Activated CD8-positive, alpha-beta T cell treated with anti-CD3 and anti-CD28 coated beads for 36 hours (primary cell): Measurements from ENCODE around the gene IGLON5. TPM values are rescaled to one million over a fixed set of nuclear protein-coding genes. Genes with fewer than 3 reads are reported as not detected.

Experiments
- ATAC-seq: fragments of 200-7000 bp; cut with Tn5 transposase; one replicate; pipeline ENCODE4 v1.10.0; 2021; ENCODE audit warnings: mild to moderate bottlenecking, moderate library complexity
- CTCF ChIA-PET: fragments of 350-600 bp; sonication (Branson Sonifier 250); formaldehyde crosslinking; loops from one replicate; lab custom pipeline; 2021; ENCODE audit warnings: antibody characterized with exemption; lab: Charles Lee
- POLR2A ChIA-PET: fragments of 350-600 bp; sonication (Branson Sonifier 250); formaldehyde crosslinking; loops from one replicate; lab custom pipeline; 2021; ENCODE audit warnings: antibody characterized with exemption; lab: Charles Lee
- DNase-seq: peaks from one replicate; pipeline ENCODE4 v3.0.0-alpha.2; 2020
- H3K27ac Mint-ChIP-seq: one replicate; pipeline ENCODE4 v1.8.0; 2021; ENCODE audit warnings: mild to moderate bottlenecking, mixed read lengths
- H3K27me3 Mint-ChIP-seq: one replicate; pipeline ENCODE4 v1.8.0; 2021; ENCODE audit warnings: mixed read lengths
- H3K36me3 Mint-ChIP-seq: one replicate; pipeline ENCODE4 v1.8.0; 2021; ENCODE audit warnings: low read depth, mixed read lengths
- H3K4me1 Mint-ChIP-seq: one replicate; pipeline ENCODE4 v1.8.0; 2021; ENCODE audit warnings: low read depth, mixed read lengths
- H3K4me3 Mint-ChIP-seq: one replicate; pipeline ENCODE4 v1.8.0; 2021; ENCODE audit warnings: mild to moderate bottlenecking, moderate library complexity, mixed read lengths
- H3K9me3 Mint-ChIP-seq: one replicate; pipeline ENCODE4 v1.8.0; 2021; ENCODE audit warnings: mixed read lengths
- intact Hi-C: fragments of 100-400 bp; cut with micrococcal nuclease; formaldehyde crosslinking; loops from one replicate; pipeline ENCODE4 v1.10.0; 2022
- total RNA-seq, 2 experiments: library from RNA; stranded (reverse); gene quantifications; one replicate each; pipeline ENCODE4 v1.2.3, GENCODE V29; 2021
- TF ChIP-seq, protein P1 (sequence below): fragments of 200-600 bp; IDR thresholded peaks from one replicate; pipeline ENCODE4 v1.8.0; 2022; ENCODE audit warnings: antibody characterized with exemption, mild to moderate bottlenecking

IGLON5 gene
- total RNA-seq, 2 experiments from 2014 or later, result 0.16 to 0.23 TPM

DNA sequence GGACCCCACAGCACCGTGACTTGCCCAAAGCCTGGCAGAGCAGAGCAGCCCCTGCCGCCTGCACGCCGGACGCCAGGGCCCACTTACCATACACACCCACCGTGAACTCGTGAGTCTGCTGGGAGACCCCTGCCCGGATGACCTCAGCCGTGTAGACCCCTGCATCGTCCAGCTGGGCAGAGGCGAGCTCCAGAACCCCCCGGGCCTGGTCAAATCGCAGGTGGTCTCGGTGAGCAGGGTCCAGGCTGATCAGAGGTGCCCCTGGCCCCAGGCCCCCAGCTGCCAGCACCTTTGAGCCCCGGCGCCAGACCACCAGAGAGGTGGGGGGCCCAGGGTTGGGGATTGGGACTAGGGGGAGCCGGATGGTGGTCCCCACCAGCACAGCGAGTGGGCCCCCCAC, 29.6 kb downstream of the IGLON5 start:
- TF ChIP-seq, protein P1, sequence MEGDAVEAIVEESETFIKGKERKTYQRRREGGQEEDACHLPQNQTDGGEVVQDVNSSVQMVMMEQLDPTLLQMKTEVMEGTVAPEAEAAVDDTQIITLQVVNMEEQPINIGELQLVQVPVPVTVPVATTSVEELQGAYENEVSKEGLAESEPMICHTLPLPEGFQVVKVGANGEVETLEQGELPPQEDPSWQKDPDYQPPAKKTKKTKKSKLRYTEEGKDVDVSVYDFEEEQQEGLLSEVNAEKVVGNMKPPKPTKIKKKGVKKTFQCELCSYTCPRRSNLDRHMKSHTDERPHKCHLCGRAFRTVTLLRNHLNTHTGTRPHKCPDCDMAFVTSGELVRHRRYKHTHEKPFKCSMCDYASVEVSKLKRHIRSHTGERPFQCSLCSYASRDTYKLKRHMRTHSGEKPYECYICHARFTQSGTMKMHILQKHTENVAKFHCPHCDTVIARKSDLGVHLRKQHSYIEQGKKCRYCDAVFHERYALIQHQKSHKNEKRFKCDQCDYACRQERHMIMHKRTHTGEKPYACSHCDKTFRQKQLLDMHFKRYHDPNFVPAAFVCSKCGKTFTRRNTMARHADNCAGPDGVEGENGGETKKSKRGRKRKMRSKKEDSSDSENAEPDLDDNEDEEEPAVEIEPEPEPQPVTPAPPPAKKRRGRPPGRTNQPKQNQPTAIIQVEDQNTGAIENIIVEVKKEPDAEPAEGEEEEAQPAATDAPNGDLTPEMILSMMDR, result no peak
- no peak for DNase-seq
- Mint-ChIP-seq H3K36me3 (peaks cover 3% of the 10 kb centered on the region), H3K4me1 (peaks cover 13% of the 10 kb centered on the region), H3K27ac (no peak overlapping the region), H3K4me3 (peak overlapping the region; percentile 41), H3K9me3 (no peaks in the 10 kb centered on the region), H3K27me3 (peaks cover 1% of the 10 kb centered on the region)
- ChIA-PET POLR2A (interaction anchor here (0.8 to 1.6 kb wide), 6 partner anchors 8 to 99 kb away, joined by 3 to 8 read pairs (median 4); partner anchors contain the start of gene ETFB), CTCF (interaction anchor here (0.8 to 3.2 kb wide), 11 partner anchors 13 to 437 kb away, joined by 3 to 15 read pairs (median 3); no protein-coding TSS in a partner anchor)
- intact Hi-C loops, result no loop called here
- ATAC-seq, result no peak

DNA sequence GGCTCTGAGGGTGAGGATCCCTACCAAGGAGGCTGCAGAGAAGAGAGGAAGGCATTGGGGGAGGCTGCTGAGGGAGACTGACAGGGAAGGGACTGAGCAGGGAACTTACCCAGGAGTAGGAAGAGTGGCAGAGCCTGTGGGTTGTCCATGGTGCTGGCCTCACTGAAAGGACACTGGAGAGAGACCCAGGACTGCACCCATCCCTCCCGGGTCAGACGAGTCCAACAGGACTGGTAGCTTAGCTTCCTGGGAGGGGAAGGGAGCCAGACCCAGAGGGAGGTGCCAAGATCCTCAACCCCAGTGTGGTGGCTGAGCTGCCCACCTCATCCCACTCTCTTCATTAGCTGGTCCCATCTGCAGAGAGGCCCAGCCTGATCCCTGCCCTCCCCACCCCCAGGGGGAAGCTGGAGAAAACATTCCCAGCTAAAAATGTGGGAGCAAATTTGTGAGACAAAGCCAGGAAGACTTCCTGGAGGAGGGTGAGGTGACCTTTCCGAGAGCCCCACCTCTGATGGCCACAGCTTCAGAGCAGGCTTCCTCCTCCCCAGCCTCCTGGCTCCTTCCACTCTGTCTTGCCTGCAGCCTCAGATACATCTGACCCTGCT, 30.6 kb downstream of the IGLON5 start, which contains the start of gene VSIG10L:
Gene VSIG10L (minus strand): TSS at position 164 of the 605 bp plus-strand sequence. CDS start 15 bp downstream, at position 149.
- Mint-ChIP-seq H3K4me1 (peaks cover 13% of the 10 kb centered on the region), H3K9me3 (no peaks in the 10 kb centered on the region), H3K27me3 (peaks cover 1% of the 10 kb centered on the region), H3K36me3 (peaks cover 10% of the 10 kb centered on the region), H3K4me3 (peak within 1 kb of the TSS; percentile 41), H3K27ac (no peak within 1 kb of the TSS)
- ChIA-PET CTCF (interaction anchor here (1.0 to 1.7 kb wide), 7 partner anchors 14 to 315 kb away, joined by 3 to 7 read pairs (median 3); no protein-coding TSS in a partner anchor), POLR2A (interaction anchor here (0.8 to 1.6 kb wide), 8 partner anchors 13 to 146 kb away, joined by 3 to 8 read pairs (median 3); no protein-coding TSS in a partner anchor)
- TF ChIP-seq, protein P1, result no peak
- DNase-seq, result no peak
- no peak for ATAC-seq
- intact Hi-C loops, result no loop called here

GRCh38 chr19:51342631-51343569, 31.5 kb downstream of the IGLON5 start:
- no peak for DNase-seq
- intact Hi-C loops, result no loop called here
- H3K27me3 Mint-ChIP-seq, result peaks cover 1% of the 10 kb centered on the region
- H3K9me3 Mint-ChIP-seq, result no peaks in the 10 kb centered on the region
- peaks cover 14% of the 10 kb centered on the region for H3K36me3 Mint-ChIP-seq
- no peak overlapping the region for H3K27ac Mint-ChIP-seq
- no peak for ATAC-seq
- CTCF ChIA-PET, result interaction anchor here (1.0 to 1.7 kb wide), 2 partner anchors 79 to 314 kb away, joined by 3 to 5 read pairs; no protein-coding TSS in a partner anchor
- peaks cover 13% of the 10 kb centered on the region for H3K4me1 Mint-ChIP-seq
- H3K4me3 Mint-ChIP-seq, result no peak overlapping the region
- TF ChIP-seq, protein P1, result no peak
- POLR2A ChIA-PET, result interaction anchor here (0.8 to 1.6 kb wide), 7 partner anchors 16 to 146 kb away, joined by 3 to 8 read pairs (median 3); no protein-coding TSS in a partner anchor

DNA sequence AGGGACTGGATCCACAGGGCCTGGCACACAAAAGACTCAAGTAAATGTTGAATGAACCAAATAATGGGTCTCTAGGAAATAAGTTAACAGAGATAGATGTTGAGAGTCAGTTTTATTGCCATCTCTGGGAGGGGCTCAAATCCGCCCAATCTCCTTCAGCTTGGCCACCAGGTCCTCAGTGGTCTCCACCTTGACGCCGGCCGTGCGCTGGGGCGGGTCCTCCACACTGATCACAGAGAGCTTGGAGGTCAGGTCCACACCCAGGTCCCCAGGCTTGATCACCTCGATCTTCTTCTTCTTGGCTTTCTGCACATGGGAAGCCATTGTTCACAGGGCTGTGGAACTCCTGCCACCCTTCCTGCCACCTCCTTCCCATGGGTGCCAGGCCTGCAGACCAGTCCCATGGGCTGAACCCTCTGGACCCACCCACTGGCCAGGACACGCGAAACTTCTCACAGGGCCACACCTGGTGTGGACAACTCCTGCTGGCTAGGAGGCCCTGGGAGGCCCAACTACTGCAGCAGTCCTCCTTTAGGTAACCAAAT, 33.7 kb downstream of the IGLON5 start:
- Mint-ChIP-seq H3K4me1 (peaks cover 3% of the 10 kb centered on the region), H3K27ac (no peak overlapping the region), H3K4me3 (no peak overlapping the region), H3K9me3 (no peaks in the 10 kb centered on the region), H3K36me3 (peaks cover 14% of the 10 kb centered on the region), H3K27me3 (peaks cover 1% of the 10 kb centered on the region)
- TF ChIP-seq, protein P1, result no peak
- intact Hi-C loops, result no loop called here
- POLR2A ChIA-PET, result no interaction called here
- ATAC-seq (no peak), DNase-seq (no peak)
- CTCF ChIA-PET, result interaction anchor here (1.4 kb wide), 1 partner anchor 20 kb away, joined by 3 read pairs; no protein-coding TSS in a partner anchor
